Natural killer cell (primary cell): ENCODE results near the gene BARHL1. TPM values are rescaled to one million over a fixed set of nuclear protein-coding genes. Genes with fewer than 3 reads are reported as not detected.

Source experiments
- ATAC-seq, 3 donors: fragments of 150-1000 bp in 2 of 3; fragments of 200-7000 bp in 1 of 3; cut with Tn5 transposase; 1 replicate in 1 of 3; 2 replicates in 2 of 3; pipeline ENCODE4 v1.10.0; 2021; ENCODE audit warnings: mild to moderate bottlenecking in 2 of 3, moderate library complexity in 2 of 3
- DNase-seq, 2 donors: peaks; one replicate each; pipeline versions ENCODE4 v3.0.0 to v3.0.0-alpha.2; 2013 to 2021; ENCODE audit warnings: mixed read lengths in 1 of 2
- H3K27ac ChIP-seq: one replicate; pipeline ENCODE4 v1.5.1; 2013; ENCODE audit warnings: mild to moderate bottlenecking, low read length
- H3K27me3 ChIP-seq: one replicate; pipeline ENCODE4 v1.6.1; 2013; ENCODE audit warnings: low read length; ENCODE audit not compliant: control insufficient read depth, insufficient read depth
- H3K36me3 ChIP-seq: one replicate; pipeline ENCODE4 v1.6.1; 2013; ENCODE audit warnings: low read length; ENCODE audit not compliant: control insufficient read depth, insufficient read depth
- H3K4me1 ChIP-seq: one replicate; pipeline ENCODE4 v1.6.1; 2013; ENCODE audit warnings: low read length; ENCODE audit not compliant: control insufficient read depth, insufficient read depth
- H3K4me3 ChIP-seq: one replicate; pipeline ENCODE4 v1.5.1; 2013; ENCODE audit warnings: low read length
- H3K9me3 ChIP-seq: one replicate; pipeline ENCODE4 v1.6.1; 2013; ENCODE audit warnings: low read length; ENCODE audit not compliant: control insufficient read depth, insufficient read depth
- H3K27ac Mint-ChIP-seq, 2 donors: one replicate each; pipeline ENCODE4 v1.8.0; 2022; ENCODE audit warnings: mild to moderate bottlenecking in 2 of 2, mixed read lengths in 2 of 2, moderate library complexity in 1 of 2
- H3K27me3 Mint-ChIP-seq, 2 donors: one replicate each; pipeline ENCODE4 v1.8.0; 2022; ENCODE audit warnings: low read depth in 2 of 2, mixed read lengths in 2 of 2
- H3K36me3 Mint-ChIP-seq: one replicate; pipeline ENCODE4 v1.8.0; 2022; ENCODE audit warnings: mixed read lengths
- H3K4me1 Mint-ChIP-seq, 2 donors: one replicate each; pipeline ENCODE4 v1.8.0; 2022; ENCODE audit warnings: mixed read lengths in 2 of 2
- H3K4me3 Mint-ChIP-seq: one replicate; pipeline ENCODE4 v1.8.0; 2022; ENCODE audit warnings: mild to moderate bottlenecking, moderate library complexity, mixed read lengths
- H3K9me3 Mint-ChIP-seq, 2 donors: one replicate each; pipeline ENCODE4 v1.8.0; 2022; ENCODE audit warnings: mixed read lengths in 2 of 2
- WGBS: methylation state at CpG from one replicate; pipeline ENCODE4 v1.1.7; 2013; ENCODE audit warnings: missing lambda C conversion rate; ENCODE audit not compliant: insufficient coverage; 5-methylcytosine and 5-hydroxymethylcytosine counted together
- intact Hi-C: fragments of 100-400 bp; cut with micrococcal nuclease; formaldehyde crosslinking; loops from one replicate; pipeline ENCODE4 v1.14.2; 2022
- total RNA-seq, 4 donors: library from RNA; stranded (reverse); fragments of 120-200 nt in 1 of 4; gene quantifications; one replicate each; pipeline versions ENCODE4 v1.2.3 to v1.2.4, GENCODE V29; 2013 to 2022
- TF ChIP-seq, protein P1 (sequence below): fragments of 200-600 bp; IDR thresholded peaks from one replicate; pipeline ENCODE4 v1.8.0; 2022; ENCODE audit warnings: antibody characterized with exemption

BARHL1 gene
- total RNA-seq, 3 donors from 2014 or later (not counting 1 experiment from before 2014, with no cell fraction given), result not detected

DNA sequence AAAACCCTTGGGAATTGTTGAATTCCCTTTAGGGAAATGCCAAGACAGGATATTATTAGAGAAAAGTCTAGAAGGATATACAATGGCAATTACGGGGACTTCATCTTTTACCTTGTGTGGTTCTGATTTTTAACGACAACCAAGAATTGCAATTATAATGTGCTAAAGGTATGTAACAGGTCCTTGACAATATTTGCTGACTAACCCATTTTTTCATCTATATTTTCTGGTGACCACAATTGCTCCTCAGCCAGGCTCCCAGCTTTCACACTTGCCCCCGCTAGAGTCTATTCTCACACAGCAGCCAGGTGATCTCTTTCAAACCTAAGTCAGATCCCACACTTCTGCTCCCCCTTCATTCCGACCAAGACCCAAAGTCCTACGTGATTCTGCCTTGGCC is 34.3 kb downstream of the BARHL1 start:
- peaks cover 12% of the 10 kb centered on the region in 2 donors for H3K4me1 Mint-ChIP-seq
- H3K4me3 Mint-ChIP-seq, result no peak overlapping the region

DNA sequence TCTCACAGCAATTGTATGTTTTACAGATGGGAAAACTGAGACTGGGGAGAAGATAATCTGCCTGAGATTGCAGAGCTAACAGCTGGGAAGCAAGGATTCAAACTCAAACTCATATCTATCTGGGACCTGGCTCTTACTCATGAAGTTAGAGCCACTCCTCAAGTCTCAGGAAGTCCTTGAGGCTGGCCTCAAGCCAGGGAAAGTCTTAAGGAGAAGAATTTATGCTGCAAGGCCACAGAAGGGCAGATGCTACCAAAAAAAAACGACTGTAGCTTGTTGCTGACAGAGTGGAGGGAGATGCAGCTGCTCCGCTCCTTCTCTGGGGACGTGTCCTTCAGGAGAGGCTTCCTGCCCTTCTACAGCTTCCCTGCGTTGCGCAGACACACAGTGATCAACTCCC is 39.8 kb downstream of the BARHL1 start:
- no peak overlapping the region for H3K4me3 ChIP-seq
- Mint-ChIP-seq H3K27me3 (no peaks in the 10 kb centered on the region), H3K27ac (no peak overlapping the region), H3K36me3 (peaks cover 35% of the 10 kb centered on the region), H3K4me1 (peaks cover 1 to 2% of the 10 kb centered on the region in 2 donors), H3K9me3 (no peaks in the 10 kb centered on the region), H3K4me3 (no peak overlapping the region)
- H3K9me3 ChIP-seq, result no peaks in the 10 kb centered on the region
- ATAC-seq (no peak), DNase-seq (no peak)
- intact Hi-C loops, result no loop called here
- H3K27ac ChIP-seq, result no peak overlapping the region
- 86% methylated on average over 5 of the region's 5 CpGs for WGBS
- peaks cover 32% of the 10 kb centered on the region for H3K36me3 ChIP-seq
- H3K4me1 ChIP-seq, result no peaks in the 10 kb centered on the region
- no peaks in the 10 kb centered on the region for H3K27me3 ChIP-seq
- TF ChIP-seq, protein P1, sequence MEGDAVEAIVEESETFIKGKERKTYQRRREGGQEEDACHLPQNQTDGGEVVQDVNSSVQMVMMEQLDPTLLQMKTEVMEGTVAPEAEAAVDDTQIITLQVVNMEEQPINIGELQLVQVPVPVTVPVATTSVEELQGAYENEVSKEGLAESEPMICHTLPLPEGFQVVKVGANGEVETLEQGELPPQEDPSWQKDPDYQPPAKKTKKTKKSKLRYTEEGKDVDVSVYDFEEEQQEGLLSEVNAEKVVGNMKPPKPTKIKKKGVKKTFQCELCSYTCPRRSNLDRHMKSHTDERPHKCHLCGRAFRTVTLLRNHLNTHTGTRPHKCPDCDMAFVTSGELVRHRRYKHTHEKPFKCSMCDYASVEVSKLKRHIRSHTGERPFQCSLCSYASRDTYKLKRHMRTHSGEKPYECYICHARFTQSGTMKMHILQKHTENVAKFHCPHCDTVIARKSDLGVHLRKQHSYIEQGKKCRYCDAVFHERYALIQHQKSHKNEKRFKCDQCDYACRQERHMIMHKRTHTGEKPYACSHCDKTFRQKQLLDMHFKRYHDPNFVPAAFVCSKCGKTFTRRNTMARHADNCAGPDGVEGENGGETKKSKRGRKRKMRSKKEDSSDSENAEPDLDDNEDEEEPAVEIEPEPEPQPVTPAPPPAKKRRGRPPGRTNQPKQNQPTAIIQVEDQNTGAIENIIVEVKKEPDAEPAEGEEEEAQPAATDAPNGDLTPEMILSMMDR, result no peak

More for the DNA sequence above, 34.3 kb downstream of the BARHL1 start:
- H3K9me3 ChIP-seq, result no peaks in the 10 kb centered on the region
- 94% methylated on average over 5 of the region's 5 CpGs for WGBS
- H3K27ac Mint-ChIP-seq, result no peak overlapping the region
- H3K27me3 ChIP-seq, result no peaks in the 10 kb centered on the region
- H3K4me1 ChIP-seq, result no peaks in the 10 kb centered on the region
- peaks cover 32% of the 10 kb centered on the region for H3K36me3 ChIP-seq
- TF ChIP-seq, protein P1, result no peak
- no peaks in the 10 kb centered on the region for H3K27me3 Mint-ChIP-seq
- H3K27ac ChIP-seq, result no peak overlapping the region
- DNase-seq (no peak), ATAC-seq (no peak)
- intact Hi-C loops, result no loop called here
- H3K9me3 Mint-ChIP-seq, result no peaks in the 10 kb centered on the region
- no peak overlapping the region for H3K4me3 ChIP-seq
- H3K36me3 Mint-ChIP-seq, result peaks cover 27% of the 10 kb centered on the region

DNA sequence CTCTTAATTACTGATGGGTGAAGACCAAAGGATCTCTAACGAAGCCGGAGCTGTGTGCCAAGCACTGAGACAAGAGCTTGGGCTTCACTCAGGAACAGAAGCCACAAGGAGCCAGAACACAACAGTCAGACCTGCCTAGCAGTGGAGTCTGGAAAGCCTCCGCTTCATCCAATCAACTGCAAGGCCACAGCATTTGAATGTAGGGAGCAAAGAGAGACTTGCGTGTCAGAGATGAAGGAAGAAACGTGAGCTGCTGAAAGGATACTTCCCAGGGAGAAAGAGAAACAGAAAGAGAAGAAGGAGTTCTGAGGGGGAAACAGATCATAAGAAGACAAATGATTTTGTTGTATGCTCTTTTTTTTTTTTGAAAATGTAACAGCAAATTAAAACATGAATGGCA is 43.9 kb downstream of the BARHL1 start:
- TF ChIP-seq, protein P1, result no peak
- H3K4me1 Mint-ChIP-seq, result peaks cover 4 to 5% of the 10 kb centered on the region in 2 donors
- no peaks in the 10 kb centered on the region for H3K27me3 Mint-ChIP-seq
- no peak for DNase-seq
- 97% methylated on average over 5 of the region's 5 CpGs for WGBS
- intact Hi-C loops, result no loop called here
- Histone ChIP-seq H3K27me3 (no peaks in the 10 kb centered on the region), H3K4me1 (no peaks in the 10 kb centered on the region), H3K4me3 (no peak overlapping the region), H3K27ac (no peak overlapping the region), H3K9me3 (no peaks in the 10 kb centered on the region), H3K36me3 (peaks cover 42% of the 10 kb centered on the region)
- no peak for ATAC-seq
- no peak overlapping the region for H3K4me3 Mint-ChIP-seq
- no peaks in the 10 kb centered on the region for H3K9me3 Mint-ChIP-seq
- no peak overlapping the region for H3K27ac Mint-ChIP-seq
- H3K36me3 Mint-ChIP-seq, result peaks cover 47% of the 10 kb centered on the region

DNA sequence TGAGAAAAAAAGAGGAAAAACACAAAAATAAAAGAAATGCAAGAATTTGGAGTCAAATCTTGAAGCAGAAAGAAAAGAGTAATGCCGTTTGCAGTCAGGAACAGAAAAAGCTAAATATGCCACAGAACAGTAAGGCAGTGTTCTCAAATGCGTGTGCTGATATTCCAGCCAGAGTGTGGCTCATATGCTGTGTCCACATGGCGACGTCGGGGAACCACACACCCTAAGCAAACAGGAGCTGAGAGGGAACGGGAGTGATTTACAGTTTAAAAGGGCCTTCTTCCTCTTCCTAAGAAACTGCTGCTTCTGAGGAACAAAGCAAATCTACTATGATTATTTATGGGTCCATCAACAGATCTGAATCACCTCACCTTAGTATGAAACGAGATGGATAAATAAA is 44.7 kb downstream of the BARHL1 start:
- TF ChIP-seq, protein P1, result no peak
- intact Hi-C loops, result no loop called here
- ATAC-seq, result no peak

More for the DNA sequence above, 44.7 kb downstream of the BARHL1 start:
- peaks cover 47% of the 10 kb centered on the region for H3K36me3 Mint-ChIP-seq
- DNase-seq, result no peak
- peaks cover 47% of the 10 kb centered on the region for H3K36me3 ChIP-seq
- no peak overlapping the region for H3K27ac ChIP-seq
- peaks cover 4 to 5% of the 10 kb centered on the region in 2 donors for H3K4me1 Mint-ChIP-seq
- H3K27me3 Mint-ChIP-seq, result no peaks in the 10 kb centered on the region
- H3K27ac Mint-ChIP-seq, result no peak overlapping the region
- H3K9me3 ChIP-seq, result no peaks in the 10 kb centered on the region
- no peaks in the 10 kb centered on the region for H3K9me3 Mint-ChIP-seq
- no peak overlapping the region for H3K4me3 ChIP-seq
- no peaks in the 10 kb centered on the region for H3K4me1 ChIP-seq
- H3K27me3 ChIP-seq, result no peaks in the 10 kb centered on the region
- H3K4me3 Mint-ChIP-seq, result no peak overlapping the region
- WGBS, result 75% methylated on average over 6 of the region's 7 CpGs
